Kidney epithelial cell (primary cell): Measurements from ENCODE around the gene FOXP2. TPM values are rescaled to one million over a fixed set of nuclear protein-coding genes. Genes with fewer than 3 reads are reported as not detected.

Experiments used
- DNase-seq: peaks from one replicate; pipeline ENCODE4 v3.0.0-alpha.2; 2010; ENCODE audit warnings: low read depth
- H3K27me3 ChIP-seq: 2 replicates; pipeline ENCODE4 v1.6.0; 2011; ENCODE audit warnings: low read length; ENCODE audit not compliant: control insufficient read depth, insufficient read depth
- H3K36me3 ChIP-seq: 2 replicates; pipeline ENCODE4 v1.5.1; 2011; ENCODE audit warnings: low read length; ENCODE audit not compliant: control insufficient read depth, insufficient read depth
- H3K4me3 ChIP-seq: 2 replicates; pipeline ENCODE4 v1.5.1; 2011; ENCODE audit warnings: low read depth, mild to moderate bottlenecking, control low read depth, low read length
- CTCF ChIP-seq: IDR thresholded peaks from 2 replicates; pipeline ENCODE4 v1.5.1; 2011; ENCODE audit warnings: mild to moderate bottlenecking, moderate library complexity, low read length, control low read depth, inconsistent platforms; ENCODE audit not compliant: insufficient read depth, poor library complexity, severe bottlenecking
- total RNA-seq: library from RNA; depleted of rRNA; stranded (reverse); fragments of >200 nt; gene quantifications from 2 replicates; pipeline ENCODE4 v1.2.3, GENCODE V29; 2015

FOXP2 gene
- total RNA-seq, 1 donor from 2014 or later: 0.25 TPM

- TF ChIP-seq CTCF: no peak
- no peaks in the 10 kb centered on the region for H3K36me3 ChIP-seq
- no peaks in the 10 kb centered on the region for H3K27me3 ChIP-seq
These were observed 208.5 kb downstream of the FOXP2 start for GRCh38 chr7:114623146-114623545.

GRCh38 chr7:114627231-114627630 is 212.6 kb downstream of the FOXP2 start:
- Histone ChIP-seq H3K4me3 (no peak overlapping the region), H3K36me3 (no peaks in the 10 kb centered on the region), H3K27me3 (no peaks in the 10 kb centered on the region)
- TF ChIP-seq CTCF: no peak
- DNase-seq: no peak

More at GRCh38 chr7:114623146-114623545, 208.5 kb downstream of the FOXP2 start:
- no peak for DNase-seq
- no peak overlapping the region for H3K4me3 ChIP-seq

- TF ChIP-seq CTCF: no peak
- no peak for DNase-seq
- Histone ChIP-seq H3K27me3 (no peaks in the 10 kb centered on the region), H3K36me3 (no peaks in the 10 kb centered on the region), H3K4me3 (no peak overlapping the region)
These were observed 213.7 kb downstream of the FOXP2 start for GRCh38 chr7:114628362-114628761.

GRCh38 chr7:114629762-114630161 is 215.1 kb downstream of the FOXP2 start:
- no peaks in the 10 kb centered on the region for H3K27me3 ChIP-seq
- no peak for DNase-seq
- no peaks in the 10 kb centered on the region for H3K36me3 ChIP-seq
- no peak overlapping the region for H3K4me3 ChIP-seq
- no peak for TF ChIP-seq CTCF

GRCh38 chr7:114630201-114630990 is 215.8 kb downstream of the FOXP2 start:
- Histone ChIP-seq H3K4me3 (no peak overlapping the region), H3K36me3 (no peaks in the 10 kb centered on the region), H3K27me3 (no peaks in the 10 kb centered on the region)
- no peak for TF ChIP-seq CTCF
- no peak for DNase-seq
